WTC11 (cell line): ENCODE results near the gene NDUFB10. TPM values are rescaled to one million over a fixed set of nuclear protein-coding genes. Genes with fewer than 3 reads are reported as not detected.

ENCODE experiments used
- ATAC-seq: fragments of 200-7000 bp; cut with Tn5 transposase; 2 replicates; pipeline ENCODE4 v1.10.0; 2021; ENCODE audit warnings: mild to moderate bottlenecking, moderate library complexity
- CTCF ChIA-PET: fragments of 300-600 bp; sonication (Branson Sonifier 250); formaldehyde crosslinking; loops from one replicate; lab custom pipeline; 2021; ENCODE audit warnings: antibody characterized with exemption; lab: Charles Lee
- POLR2A ChIA-PET: fragments of 350-600 bp; sonication (Branson Sonifier 250); formaldehyde crosslinking; loops from one replicate; lab custom pipeline; 2021; ENCODE audit warnings: antibody characterized with exemption; lab: Charles Lee
- DNase-seq: peaks from one replicate; pipeline ENCODE4 v3.0.0; 2021; ENCODE audit warnings: low spot score
- H3K27ac Mint-ChIP-seq: 2 replicates; pipeline ENCODE4 v1.8.0; 2021; ENCODE audit warnings: mixed read lengths
- H3K27me3 Mint-ChIP-seq: 2 replicates; pipeline ENCODE4 v1.8.0; 2021; ENCODE audit warnings: low read depth, mild to moderate bottlenecking, moderate library complexity, mixed read lengths
- H3K36me3 Mint-ChIP-seq: 2 replicates; pipeline ENCODE4 v1.8.0; 2021; ENCODE audit warnings: mixed read lengths
- H3K4me1 Mint-ChIP-seq: 2 replicates; pipeline ENCODE4 v1.8.0; 2022; ENCODE audit warnings: mixed read lengths
- H3K4me3 Mint-ChIP-seq: 2 replicates; pipeline ENCODE4 v1.8.0; 2021; ENCODE audit warnings: mild to moderate bottlenecking, moderate library complexity, mixed read lengths
- H3K9me3 Mint-ChIP-seq: 2 replicates; pipeline ENCODE4 v1.8.0; 2021; ENCODE audit warnings: mixed read lengths
- AFF4 ChIP-seq: sonication (generic); formaldehyde crosslinking; IDR thresholded peaks from 2 replicates; pipeline ENCODE4 v1.8.1; 2023; ENCODE audit warnings: mild to moderate bottlenecking, missing genetic modification reagents, borderline replicate concordance
- AR ChIP-seq: fragments of 250-450 bp; sonication (Bioruptor Pico); IDR thresholded peaks from 2 replicates; pipeline ENCODE4 v1.9.0; 2021; ENCODE audit warnings: mild to moderate bottlenecking
- ATF1 ChIP-seq: sonication (generic); formaldehyde crosslinking; IDR thresholded peaks from 2 replicates; pipeline ENCODE4 v1.8.1; 2023; ENCODE audit warnings: mild to moderate bottlenecking, moderate library complexity, missing genetic modification reagents
- ATF3 ChIP-seq: sonication (generic); formaldehyde crosslinking; conservative IDR thresholded peaks from 2 replicates; pipeline ENCODE4 v1.8.1; 2022; ENCODE audit warnings: mild to moderate bottlenecking, missing genetic modification reagents
- ELF4 ChIP-seq: sonication (generic); formaldehyde crosslinking; IDR thresholded peaks from 2 replicates; pipeline ENCODE4 v1.8.1; 2022; ENCODE audit warnings: low read depth, mild to moderate bottlenecking, moderate library complexity, missing genetic modification reagents
- EMX1 ChIP-seq: fragments of 250-450 bp; sonication (Bioruptor Pico); IDR thresholded peaks from 2 replicates; pipeline ENCODE4 v1.8.0; 2021; ENCODE audit warnings: mild to moderate bottlenecking
- ESRRA ChIP-seq: sonication (generic); formaldehyde crosslinking; IDR thresholded peaks from 2 replicates; pipeline ENCODE4 v1.8.1; 2022; ENCODE audit warnings: mild to moderate bottlenecking, missing genetic modification reagents, borderline replicate concordance
- ETV6 ChIP-seq: sonication (generic); formaldehyde crosslinking; IDR thresholded peaks from 2 replicates; pipeline ENCODE4 v1.8.1; 2022; ENCODE audit warnings: mild to moderate bottlenecking, missing genetic modification reagents
- GABPB1 ChIP-seq: sonication (generic); formaldehyde crosslinking; IDR thresholded peaks from 2 replicates; pipeline ENCODE4 v1.8.1; 2023; ENCODE audit warnings: mild to moderate bottlenecking, missing genetic modification reagents
- GRHL2 ChIP-seq: fragments of 250-450 bp; sonication (Bioruptor Pico); IDR thresholded peaks from 2 replicates; pipeline ENCODE4 v1.8.0; 2022; ENCODE audit warnings: mild to moderate bottlenecking, moderate library complexity; ENCODE audit not compliant: insufficient replicate concordance, severe bottlenecking
- GTF2I ChIP-seq: fragments of 250-450 bp; sonication (Bioruptor Pico); conservative IDR thresholded peaks from 2 replicates; pipeline ENCODE4 v1.4.0; 2021; ENCODE audit warnings: mild to moderate bottlenecking
- JUN ChIP-seq: sonication (generic); formaldehyde crosslinking; IDR thresholded peaks from 2 replicates; pipeline ENCODE4 v1.8.0; 2023; ENCODE audit warnings: mild to moderate bottlenecking, missing genetic modification reagents
- NFE2L1 ChIP-seq: sonication (generic); formaldehyde crosslinking; IDR thresholded peaks from 2 replicates; pipeline ENCODE4 v1.8.1; 2023; ENCODE audit warnings: missing genetic modification reagents
- NFYB ChIP-seq: sonication (generic); formaldehyde crosslinking; conservative IDR thresholded peaks from 2 replicates; pipeline ENCODE4 v1.8.0; 2022; ENCODE audit warnings: low read depth, missing genetic modification reagents
- RELA ChIP-seq: sonication (generic); formaldehyde crosslinking; IDR thresholded peaks from 2 replicates; pipeline ENCODE4 v1.8.1; 2022; ENCODE audit warnings: missing genetic modification reagents, mild to moderate bottlenecking, borderline replicate concordance
- SMAD4 ChIP-seq: sonication (generic); formaldehyde crosslinking; IDR thresholded peaks from 2 replicates; pipeline ENCODE4 v1.8.0; 2022; ENCODE audit warnings: mild to moderate bottlenecking, missing genetic modification reagents
- TEAD4 ChIP-seq: sonication (generic); formaldehyde crosslinking; IDR thresholded peaks from 2 replicates; pipeline ENCODE4 v1.8.0; 2022; ENCODE audit warnings: mild to moderate bottlenecking, missing genetic modification reagents
- TP53 ChIP-seq: sonication (generic); formaldehyde crosslinking; IDR thresholded peaks from 2 replicates; pipeline ENCODE4 v1.8.1; 2023; ENCODE audit warnings: mild to moderate bottlenecking, missing genetic modification reagents
- ZNF121 ChIP-seq: sonication (generic); formaldehyde crosslinking; IDR thresholded peaks from 2 replicates; pipeline ENCODE4 v1.8.0; 2023; ENCODE audit warnings: missing genetic modification reagents
- ZNF138 ChIP-seq: sonication (generic); formaldehyde crosslinking; conservative IDR thresholded peaks from 2 replicates; pipeline ENCODE4 v1.8.1; 2022; ENCODE audit warnings: mild to moderate bottlenecking, moderate library complexity, missing genetic modification reagents
- ZNF232 ChIP-seq: sonication (generic); formaldehyde crosslinking; IDR thresholded peaks from 2 replicates; pipeline ENCODE4 v1.8.0; 2022; ENCODE audit warnings: mild to moderate bottlenecking, missing genetic modification reagents
- ZNF263 ChIP-seq: sonication (generic); formaldehyde crosslinking; IDR thresholded peaks from 2 replicates; pipeline ENCODE4 v1.8.1; 2022; ENCODE audit warnings: low read depth, mild to moderate bottlenecking, moderate library complexity, missing genetic modification reagents
- ZNF396 ChIP-seq: fragments of 250-450 bp; sonication (Bioruptor Pico); IDR thresholded peaks from 2 replicates; pipeline ENCODE4 v1.8.0; 2021; ENCODE audit warnings: mild to moderate bottlenecking, moderate library complexity, borderline replicate concordance
- ZNF416 ChIP-seq: fragments of 250-450 bp; sonication (Bioruptor Pico); IDR thresholded peaks from 2 replicates; pipeline ENCODE4 v1.9.0; 2021; ENCODE audit warnings: mild to moderate bottlenecking, inconsistent platforms
- total RNA-seq: library from RNA; stranded (reverse); gene quantifications from 3 replicates; pipeline ENCODE4 v1.2.3, GENCODE V29; 2021

Gene NDUFB10
- total RNA-seq, 1 experiment from 2014 or later: 228 TPM

GRCh38 chr16:1965396-1966001 lies 6.2 kb downstream of the NDUFB10 start:
- TF ChIP-seq AR (no peak), EMX1 (CRISPR knock-in tag) (no peak), GRHL2 (CRISPR knock-in tag) (no peak), ESRRA (no peak), ZNF416 (no peak), SMAD4 (no peak), ATF3 (CRISPR knock-in tag) (no peak), ZNF138 (CRISPR knock-in tag) (no peak), TP53 (CRISPR knock-in tag) (no peak), RELA (no peak), TEAD4 (CRISPR knock-in tag) (no peak), NFE2L1 (CRISPR knock-in tag) (no peak), ZNF396 (CRISPR knock-in tag) (no peak)
- TF ChIP-seq, all 79 proteins: peak for 0
- Mint-ChIP-seq H3K9me3 (no peaks in the 10 kb centered on the region), H3K4me1 (peaks cover 36% of the 10 kb centered on the region), H3K36me3 (peaks cover 35% of the 10 kb centered on the region), H3K27ac (peak overlapping the region; percentile 79), H3K4me3 (peak overlapping the region; percentile 94), H3K27me3 (no peaks in the 10 kb centered on the region)
- ChIA-PET CTCF (interaction anchor here (0.7 to 1.0 kb wide), 5 partner anchors 15 to 42 kb away, joined by 3 to 12 read pairs (median 5); no protein-coding TSS in a partner anchor), POLR2A (interaction anchor here (0.5 to 2.3 kb wide), 19 partner anchors 10 to 545 kb away, joined by 3 to 20 read pairs (median 5); partner anchors contain the start of genes FAHD1, MAPK8IP3, MSRB1 and NOXO1)
- DNase-seq (no peak), ATAC-seq (no peak)

- H3K4me1 Mint-ChIP-seq: peaks cover 34% of the 10 kb centered on the region
- H3K4me3 Mint-ChIP-seq: peak within 1 kb of the TSS; percentile 94
- ATAC-seq: no peak
- CTCF ChIA-PET: no interaction called here
- peaks cover 30% of the 10 kb centered on the region for H3K36me3 Mint-ChIP-seq
- no peak within 1 kb of the TSS; the same call in 1 of the 2 replicates for H3K27ac Mint-ChIP-seq
- DNase-seq: no peak
- H3K9me3 Mint-ChIP-seq: no peaks in the 10 kb centered on the region
- H3K27me3 Mint-ChIP-seq: no peaks in the 10 kb centered on the region
- TF ChIP-seq SMAD4 (no peak), GRHL2 (CRISPR knock-in tag) (no peak), ZNF121 (CRISPR knock-in tag) (peak; percentile 61; the same call in 1 of the 2 replicates)
- TF ChIP-seq, all 79 proteins: peak for 1
- POLR2A ChIA-PET: no interaction called here
These were observed 7.1 kb downstream of the NDUFB10 start, which contains the start of gene RNF151 for GRCh38 chr16:1966460-1966859. Gene RNF151 (plus strand): TSS chr16:1966856. CDS start chr16:1966882, 26 bp downstream.

- H3K9me3 Mint-ChIP-seq: no peaks in the 10 kb centered on the region
- H3K4me1 Mint-ChIP-seq: peaks cover 25% of the 10 kb centered on the region
- H3K27ac Mint-ChIP-seq: no peak overlapping the region
- H3K4me3 Mint-ChIP-seq: no peak overlapping the region
- ChIA-PET CTCF (interaction anchor here (0.6 to 2.5 kb wide), 3 partner anchors 35 to 172 kb away, joined by 3 to 6 read pairs (median 4); no protein-coding TSS in a partner anchor), POLR2A (no interaction called here)
- DNase-seq (no peak), ATAC-seq (no peak)
- H3K36me3 Mint-ChIP-seq: peaks cover 12% of the 10 kb centered on the region
- no peaks in the 10 kb centered on the region for H3K27me3 Mint-ChIP-seq
- TF ChIP-seq ZNF232 (CRISPR knock-in tag): no peak
- no peak for TF ChIP-seq GABPB1 (CRISPR knock-in tag)
- TF ChIP-seq ZNF263: no peak
- TF ChIP-seq NFYB (CRISPR knock-in tag): no peak
- TF ChIP-seq ESRRA: no peak
- TF ChIP-seq ETV6 (CRISPR knock-in tag): no peak
- no peak for TF ChIP-seq AFF4 (CRISPR knock-in tag)
- no peak for TF ChIP-seq ATF1 (CRISPR knock-in tag)
- no peak for TF ChIP-seq ELF4
- TF ChIP-seq JUN (CRISPR knock-in tag): no peak
- no peak for TF ChIP-seq GTF2I (CRISPR knock-in tag)
- no peak for TF ChIP-seq ATF3 (CRISPR knock-in tag)
These were observed 9.0 kb downstream of the NDUFB10 start for GRCh38 chr16:1968146-1968953.
